Activated T-helper 1 cell treated with Interleukin-2 at 50 U/mL for 16 hours (primary cell): ENCODE measurements around the gene NKX6-2.
"Not testable (repeated sequence)": the region's sequence is repeated elsewhere in the genome, so short reads cannot be mapped to it uniquely, and the experiment has no call there.

Experiments used
- DNase-seq: peaks from one replicate; pipeline ENCODE4 v3.0.0-alpha.2; 2020; ENCODE audit warnings: low read depth

Gene NKX6-2

DNA sequence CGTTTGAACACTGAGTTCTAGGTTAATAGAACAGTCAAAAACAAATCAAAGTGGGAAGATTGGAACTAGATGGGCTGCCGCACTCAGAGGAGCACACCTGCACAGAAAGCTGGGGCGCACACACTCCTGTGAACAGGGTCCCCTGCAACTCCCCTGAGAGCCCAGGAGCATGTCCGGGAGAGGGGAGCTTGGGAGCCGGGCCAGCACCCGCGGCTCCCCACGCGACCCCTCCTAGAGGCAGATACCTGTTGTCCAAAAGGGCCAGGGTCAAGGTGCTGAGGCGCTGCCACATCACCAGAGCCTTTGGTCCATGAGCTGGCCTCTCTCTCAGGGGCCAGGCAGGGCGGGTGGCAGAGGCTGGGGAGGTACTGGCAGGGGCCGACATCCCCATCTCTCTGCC is 5.6 kb downstream of the NKX6-2 start:
- DNase-seq, result no peak

- DNase-seq, result no peak
These were observed 6.2 kb downstream of the NKX6-2 start for GRCh38 chr10:132779549-132780294.

GRCh38 chr10:132777441-132777840 is 8.5 kb downstream of the NKX6-2 start:
- no peak for DNase-seq

DNA sequence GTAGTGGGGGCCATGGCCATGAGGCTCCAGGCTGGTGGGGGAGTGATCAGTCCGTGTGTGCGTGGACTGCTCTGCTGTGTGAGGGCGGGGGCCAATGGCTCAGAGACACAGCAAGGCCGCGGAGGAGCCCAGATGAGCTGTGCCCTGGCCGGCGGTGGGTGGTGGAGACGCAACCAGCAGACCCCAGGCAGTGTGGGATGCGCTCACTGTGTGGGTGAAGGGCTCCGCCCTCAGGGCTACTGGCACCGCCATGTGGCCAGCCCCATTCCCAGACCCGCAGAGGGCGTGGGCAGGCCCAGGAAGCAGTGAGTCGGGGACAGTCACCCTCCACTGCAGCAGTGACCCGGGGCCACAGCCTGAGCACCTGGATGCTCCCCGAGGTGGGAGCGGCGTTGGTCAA is 9.1 kb downstream of the NKX6-2 start:
- DNase-seq, result no peak

GRCh38 chr10:132776186-132776585 is 9.8 kb downstream of the NKX6-2 start:
- DNase-seq, result no peak

DNA sequence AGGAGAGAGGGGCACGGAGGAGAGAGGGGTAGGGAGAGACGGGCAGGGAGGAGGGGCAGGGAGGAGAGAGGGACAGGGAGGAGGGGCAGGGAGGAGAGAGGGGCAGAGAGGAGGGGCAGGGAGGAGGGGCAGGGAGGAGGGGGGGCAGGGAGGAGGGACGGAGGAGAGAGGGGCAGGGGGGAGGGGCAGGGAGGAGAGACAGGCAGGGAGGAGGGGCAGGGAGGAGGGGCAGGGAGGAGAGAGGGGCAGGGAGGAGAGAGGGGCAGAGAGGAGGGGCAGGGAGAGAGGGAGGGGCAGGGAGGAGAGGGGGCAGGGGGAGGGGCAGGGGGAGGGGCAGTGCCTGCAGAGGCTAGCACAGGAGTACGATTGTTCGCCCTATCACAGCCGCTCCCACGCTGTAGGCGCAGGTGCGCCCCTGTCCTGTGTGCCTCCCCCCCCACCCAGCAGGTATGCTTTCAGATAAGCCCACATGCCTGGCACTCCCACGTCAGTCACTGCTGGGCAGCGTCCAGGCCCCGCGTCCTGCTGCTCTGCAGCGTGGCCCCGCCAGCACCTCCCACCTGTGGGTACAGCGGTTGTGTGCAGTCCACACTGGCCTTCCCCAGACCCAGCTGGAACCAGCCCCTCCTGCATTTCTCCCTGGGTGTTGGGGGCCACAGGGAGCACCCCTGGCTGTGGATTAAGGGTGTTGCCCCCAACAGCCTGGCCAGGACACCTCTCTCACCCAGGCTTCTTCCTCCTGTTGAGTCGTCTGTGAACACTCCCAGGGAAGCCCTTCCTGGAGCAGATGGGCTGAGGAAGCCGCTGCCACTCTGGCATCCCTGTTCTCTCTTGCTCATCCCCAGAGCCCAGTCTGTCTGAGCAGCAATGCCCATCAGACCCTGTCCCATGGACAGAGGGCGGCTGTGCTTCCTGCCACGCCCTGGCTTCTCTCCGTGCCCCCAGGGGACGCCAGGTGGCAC is 10.8 kb downstream of the NKX6-2 start:
- no peak for DNase-seq

GRCh38 chr10:132774181-132774901 is 11.6 kb downstream of the NKX6-2 start:
- no peak for DNase-seq

DNA sequence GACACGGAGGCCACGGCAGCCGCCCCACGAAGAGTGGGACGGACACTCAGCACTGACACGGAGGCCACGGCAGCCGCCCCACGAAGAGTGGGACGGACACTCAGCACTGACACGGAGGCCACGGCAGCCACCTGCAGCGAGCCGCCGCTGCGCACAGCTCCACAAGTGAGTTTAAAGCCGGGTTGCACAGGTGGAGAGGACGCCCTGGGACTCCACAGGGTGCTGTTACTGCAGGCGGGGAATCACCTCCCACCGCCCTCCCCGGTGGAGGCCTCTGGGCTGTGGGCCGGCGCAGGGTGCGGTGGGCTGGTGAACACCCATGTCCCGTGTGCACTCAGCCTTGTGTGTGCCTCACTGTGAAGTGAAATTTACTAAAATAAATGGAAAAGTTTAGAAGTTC is 13.1 kb downstream of the NKX6-2 start:
- DNase-seq, result not testable (repeated sequence)

DNA sequence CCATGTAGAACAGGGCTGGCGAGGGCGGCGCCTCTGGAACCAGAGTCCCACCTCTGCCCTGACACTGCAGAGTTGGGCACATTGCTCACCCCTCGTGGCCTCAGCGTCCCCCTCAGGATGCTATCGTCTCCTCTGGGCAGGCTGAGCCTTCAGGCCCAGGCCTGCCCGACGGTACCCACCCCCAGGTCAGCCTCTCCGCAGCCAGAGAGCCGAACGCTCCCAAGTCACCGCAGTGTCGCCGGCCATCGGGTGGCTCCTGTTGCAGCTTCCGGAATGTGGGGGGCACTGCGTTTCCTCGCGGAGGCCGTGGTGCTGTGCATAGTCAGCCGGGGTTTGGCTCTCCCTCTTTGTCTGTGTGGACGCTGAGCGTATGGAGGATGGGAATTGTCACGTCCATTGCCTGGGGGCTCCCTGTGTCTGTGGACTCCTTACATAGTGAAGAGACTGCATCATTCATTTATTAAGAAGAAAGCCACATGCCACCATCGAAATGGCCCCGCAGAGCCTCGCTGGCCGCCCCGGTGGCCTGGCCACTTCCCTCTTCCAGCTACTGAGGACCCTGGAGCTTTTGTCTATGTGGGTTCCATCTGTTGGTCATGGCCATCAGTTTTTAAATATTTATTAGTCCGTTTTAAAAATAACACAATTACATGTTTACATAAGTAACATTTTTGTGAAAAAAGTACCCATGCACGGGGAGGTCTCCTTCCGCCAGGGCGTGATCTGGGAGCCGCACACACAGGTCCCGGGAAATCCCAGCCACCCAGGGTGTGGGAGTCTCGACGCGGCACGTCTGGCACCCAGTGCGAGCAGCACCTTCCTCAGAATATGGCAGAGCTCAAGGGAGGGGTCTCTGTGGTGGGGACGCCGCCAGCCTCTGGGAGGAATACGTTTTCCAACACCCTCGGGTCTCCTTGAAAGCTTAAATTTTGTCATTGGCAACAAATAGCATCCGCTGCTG is 15.6 kb downstream of the NKX6-2 start:
- DNase-seq, result no peak

GRCh38 chr10:132768346-132769248 is 17.4 kb downstream of the NKX6-2 start:
- DNase-seq, result no peak

DNA sequence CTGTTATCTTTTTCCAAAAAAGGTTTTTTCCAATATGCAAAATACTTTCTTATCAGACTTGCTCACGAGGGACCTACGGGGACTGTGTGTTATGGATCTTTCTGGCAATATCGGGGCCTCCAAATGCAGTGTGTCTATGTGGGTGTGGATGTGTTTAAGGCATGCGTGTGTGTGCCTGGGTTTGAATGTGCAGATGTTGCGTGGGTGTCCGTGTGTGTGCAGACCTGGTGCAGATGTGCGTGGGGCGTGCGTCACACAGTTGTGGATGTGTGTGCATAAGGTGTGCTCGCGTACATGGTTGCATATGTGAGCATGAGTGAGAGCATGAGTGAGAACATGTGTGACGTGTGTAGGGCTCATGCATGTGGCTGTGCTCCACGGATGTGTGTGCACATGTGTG is 19.7 kb downstream of the NKX6-2 start:
- DNase-seq, result no peak

DNA sequence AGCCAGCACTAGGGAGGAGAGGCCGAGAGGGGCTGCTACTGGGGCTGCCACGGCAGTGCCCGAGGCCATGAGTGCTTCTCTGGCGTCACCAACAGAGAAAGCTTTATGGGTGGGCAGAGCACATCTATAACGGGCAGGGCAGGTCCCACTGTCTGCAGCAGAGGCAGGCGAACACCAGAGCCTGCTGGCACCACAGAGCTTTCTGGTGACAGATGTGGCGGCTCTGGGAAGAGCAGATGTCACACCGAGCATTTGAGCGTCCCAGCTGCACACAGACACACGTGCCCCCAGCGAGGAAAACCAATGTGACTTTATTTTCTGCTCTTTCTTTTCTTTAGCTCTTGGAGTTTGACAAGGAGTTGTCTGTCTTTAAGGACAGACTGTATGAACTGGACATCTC is 20.5 kb downstream of the NKX6-2 start:
- DNase-seq, result no peak

DNA sequence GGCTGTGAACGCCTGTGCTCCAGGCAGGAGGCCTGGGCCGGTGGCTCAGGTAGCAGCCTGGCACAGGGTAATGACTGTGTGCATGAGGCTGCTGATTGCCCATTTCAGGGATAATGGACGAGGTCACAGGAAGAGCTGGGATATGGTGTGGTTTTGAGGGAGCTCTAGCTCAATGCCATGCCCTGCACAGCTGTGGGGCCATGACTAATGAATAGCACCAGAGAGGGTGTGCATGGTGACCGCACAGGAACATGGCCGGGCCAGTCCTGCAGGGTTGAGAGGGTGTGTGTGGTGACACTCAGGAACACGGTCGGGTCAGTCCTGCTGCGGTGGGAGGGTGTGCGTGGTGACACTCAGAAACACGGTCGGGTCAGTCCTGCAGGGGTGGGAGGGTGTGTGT is 21.8 kb downstream of the NKX6-2 start:
- no peak for DNase-seq

GRCh38 chr10:132763545-132763944 is 22.4 kb downstream of the NKX6-2 start:
- DNase-seq, result no peak

GRCh38 chr10:132762267-132762666 is 23.7 kb downstream of the NKX6-2 start:
- no peak for DNase-seq

DNA sequence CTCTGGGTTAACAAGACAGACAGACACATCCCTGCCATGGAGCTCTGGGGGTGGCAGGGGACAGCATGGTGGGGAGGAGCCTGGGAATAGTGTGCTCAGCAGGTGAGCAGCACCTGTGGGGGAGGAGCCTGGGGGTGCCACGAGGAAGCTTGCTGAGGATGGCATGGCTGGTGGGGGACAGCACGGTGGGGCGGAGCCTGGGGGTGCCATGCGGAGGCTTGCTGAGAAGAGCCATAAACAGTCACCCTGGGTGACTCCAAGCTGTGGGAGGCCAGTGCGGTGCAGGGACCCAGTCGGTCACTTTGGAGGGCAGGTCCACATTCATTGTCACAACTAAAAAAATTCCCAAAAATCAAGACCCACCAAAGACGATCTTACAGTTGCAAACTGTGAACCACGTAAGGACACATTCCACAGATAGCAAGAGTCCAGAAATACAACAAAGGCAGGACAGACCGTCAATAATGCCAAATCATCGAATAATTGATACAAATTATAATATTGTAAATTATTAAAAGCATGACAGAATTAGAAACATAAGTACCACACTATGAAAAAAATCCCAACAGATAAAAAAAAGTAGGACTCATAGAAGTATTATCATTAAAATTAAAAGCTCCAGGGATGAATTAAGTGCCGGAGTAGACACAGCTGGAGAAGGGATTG is 24.4 kb downstream of the NKX6-2 start:
- DNase-seq, result no peak

DNA sequence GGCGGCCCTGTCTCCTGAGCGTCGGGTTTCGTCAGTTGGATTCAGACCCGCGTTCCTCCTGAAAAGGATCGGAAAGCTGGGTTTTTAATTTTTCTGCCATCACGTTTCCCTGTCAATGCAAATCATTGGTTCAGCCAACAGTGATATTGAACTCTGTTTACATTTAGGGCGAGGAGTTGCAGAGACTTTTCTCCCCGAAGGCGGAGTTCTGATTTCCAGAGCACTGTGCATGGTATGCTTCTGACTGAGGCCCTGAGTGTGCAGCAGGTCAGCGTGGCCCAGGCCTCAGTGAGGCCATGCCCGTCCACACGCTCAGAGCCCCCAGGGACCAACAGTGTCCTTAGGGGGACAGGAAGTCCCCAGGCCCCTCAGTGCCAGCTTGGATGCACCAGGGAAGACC is 27.1 kb downstream of the NKX6-2 start:
- DNase-seq, result no peak

DNA sequence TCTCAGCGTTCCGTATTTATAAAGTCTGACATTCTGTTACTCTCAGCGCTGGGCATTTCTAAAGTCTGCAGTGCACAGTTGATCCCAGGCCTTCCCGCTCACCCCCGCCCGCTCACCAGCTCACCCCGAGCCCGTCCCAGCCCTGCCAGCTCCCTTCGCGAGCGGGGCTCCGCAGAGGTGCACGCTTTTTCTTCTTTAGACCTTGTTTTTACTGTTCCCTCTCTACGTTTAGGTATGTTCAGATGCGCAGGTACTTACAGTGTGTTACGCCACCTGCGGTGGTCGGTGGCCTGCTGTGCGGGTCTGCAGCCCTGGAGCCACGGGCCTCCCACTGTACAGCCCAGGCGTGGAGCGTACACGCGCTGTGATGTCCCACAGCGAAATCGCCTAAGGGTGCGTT is 28.8 kb downstream of the NKX6-2 start:
- no peak for DNase-seq

- no peak for DNase-seq
These were observed 29.4 kb downstream of the NKX6-2 start for GRCh38 chr10:132756591-132756990.
